Measurements from ENCODE around the gene KCNG4. TPM values are rescaled to one million over a fixed set of nuclear protein-coding genes. Genes with fewer than 3 reads are reported as not detected.
A peak's percentile ranks its signal among the peaks of the same experiment; 100 is the strongest.

Gene KCNG4
- total RNA-seq, 1 donor from 2014 or later = not detected

GRCh38 chr16:84215531-84215930 lies 24.3 kb downstream of the KCNG4 start:
- H3K4me3 Mint-ChIP-seq = no peak overlapping the region
- no peak overlapping the region for H3K4me2 ChIP-seq

DNA sequence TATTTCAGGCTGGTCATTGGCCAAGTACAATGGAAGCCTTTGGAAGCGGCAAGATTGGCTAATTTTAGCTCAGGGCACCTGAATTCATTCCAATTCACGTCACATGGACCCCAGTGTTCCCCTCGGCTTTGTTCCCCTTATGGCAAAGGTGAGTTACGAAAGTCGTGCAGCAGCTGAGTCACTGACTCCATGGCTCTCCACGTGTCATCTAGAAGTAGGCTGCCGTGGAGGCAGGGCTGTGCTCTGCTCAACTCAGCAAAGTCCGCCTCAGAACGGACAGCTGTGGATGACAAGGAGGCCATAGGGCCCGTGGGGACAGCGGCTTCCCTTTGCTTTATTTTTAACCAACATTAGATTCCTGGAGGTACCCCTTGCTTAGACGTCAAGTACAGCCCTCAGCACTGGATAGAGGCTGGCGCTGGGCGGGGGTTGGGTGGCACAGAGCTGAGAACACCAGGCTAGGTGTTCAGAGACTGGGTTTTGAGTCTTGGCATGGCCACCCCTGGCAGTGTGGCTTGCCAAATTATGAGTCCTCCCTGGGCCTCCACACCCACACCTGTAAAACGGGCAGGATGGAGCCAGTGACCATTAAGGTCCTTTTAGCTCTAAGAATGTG lies 25.3 kb downstream of the KCNG4 start:
- peaks cover 4% of the 10 kb centered on the region for H3F3A ChIP-seq (ENCODE audit: low read depth)
- H3K4me1 ChIP-seq = peaks cover 10% of the 10 kb centered on the region
- Mint-ChIP-seq H3K36me3 (no peaks in the 10 kb centered on the region), H3K9me3 (no peaks in the 10 kb centered on the region), H3K27ac (no peak overlapping the region), H3K27me3 (ENCODE audit: insufficient read depth, low read depth) (peaks cover 10% of the 10 kb centered on the region), H3K4me3 (no peak overlapping the region), H3K4me1 (peaks cover 20% of the 10 kb centered on the region)
- H3K27ac ChIP-seq = no peak overlapping the region
- no peak overlapping the region for H2AFZ ChIP-seq (replicated peaks)
- H3K79me2 ChIP-seq (ENCODE audit: low read depth) = no peaks in the 10 kb centered on the region
- H4K20me1 ChIP-seq (ENCODE audit: low read depth) = no peaks in the 10 kb centered on the region
- H3K4me3 ChIP-seq = no peak overlapping the region
- no peak overlapping the region for H3K9ac ChIP-seq
- no peak for DNase-seq (ENCODE audit: low spot score)
- no peaks in the 10 kb centered on the region for H3K9me3 ChIP-seq (ENCODE audit: low read depth)
- TF ChIP-seq EZH2phosphoT487 (IDR thresholded peaks at IDR 0.05) (no peak), EZH2 (IDR thresholded peaks at IDR 0.05) (no peak)
- TF ChIP-seq, protein P1, sequence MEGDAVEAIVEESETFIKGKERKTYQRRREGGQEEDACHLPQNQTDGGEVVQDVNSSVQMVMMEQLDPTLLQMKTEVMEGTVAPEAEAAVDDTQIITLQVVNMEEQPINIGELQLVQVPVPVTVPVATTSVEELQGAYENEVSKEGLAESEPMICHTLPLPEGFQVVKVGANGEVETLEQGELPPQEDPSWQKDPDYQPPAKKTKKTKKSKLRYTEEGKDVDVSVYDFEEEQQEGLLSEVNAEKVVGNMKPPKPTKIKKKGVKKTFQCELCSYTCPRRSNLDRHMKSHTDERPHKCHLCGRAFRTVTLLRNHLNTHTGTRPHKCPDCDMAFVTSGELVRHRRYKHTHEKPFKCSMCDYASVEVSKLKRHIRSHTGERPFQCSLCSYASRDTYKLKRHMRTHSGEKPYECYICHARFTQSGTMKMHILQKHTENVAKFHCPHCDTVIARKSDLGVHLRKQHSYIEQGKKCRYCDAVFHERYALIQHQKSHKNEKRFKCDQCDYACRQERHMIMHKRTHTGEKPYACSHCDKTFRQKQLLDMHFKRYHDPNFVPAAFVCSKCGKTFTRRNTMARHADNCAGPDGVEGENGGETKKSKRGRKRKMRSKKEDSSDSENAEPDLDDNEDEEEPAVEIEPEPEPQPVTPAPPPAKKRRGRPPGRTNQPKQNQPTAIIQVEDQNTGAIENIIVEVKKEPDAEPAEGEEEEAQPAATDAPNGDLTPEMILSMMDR (IDR thresholded peaks at IDR 0.05) = no peak
- H3K27me3 ChIP-seq = no peaks in the 10 kb centered on the region
- H3K4me2 ChIP-seq = no peak overlapping the region
- H3K36me3 ChIP-seq = no peaks in the 10 kb centered on the region

More at GRCh38 chr16:84215531-84215930, 24.3 kb downstream of the KCNG4 start:
- H3K9me3 Mint-ChIP-seq = no peaks in the 10 kb centered on the region
- Histone ChIP-seq H3K9ac (no peak overlapping the region), H3K27ac (no peak overlapping the region), H4K20me1 (ENCODE audit: low read depth) (no peaks in the 10 kb centered on the region), H3K79me2 (ENCODE audit: low read depth) (no peaks in the 10 kb centered on the region), H3K4me1 (peaks cover 10% of the 10 kb centered on the region), H3K4me3 (no peak overlapping the region), H3K36me3 (no peaks in the 10 kb centered on the region), H3K9me3 (ENCODE audit: low read depth) (no peaks in the 10 kb centered on the region), H2AFZ (replicated peaks) (no peak overlapping the region), H3F3A (ENCODE audit: low read depth) (peaks cover 4% of the 10 kb centered on the region), H3K27me3 (no peaks in the 10 kb centered on the region)
- peaks cover 14% of the 10 kb centered on the region for H3K27me3 Mint-ChIP-seq (ENCODE audit: insufficient read depth, low read depth)
- no peaks in the 10 kb centered on the region for H3K36me3 Mint-ChIP-seq
- no peak for DNase-seq (ENCODE audit: low spot score)
- TF ChIP-seq EZH2phosphoT487 (IDR thresholded peaks at IDR 0.05) = no peak
- TF ChIP-seq, protein P1 (IDR thresholded peaks at IDR 0.05) = no peak
- TF ChIP-seq EZH2 (IDR thresholded peaks at IDR 0.05) = no peak
- H3K27ac Mint-ChIP-seq = peak overlapping the region; percentile 80
- H3K4me1 Mint-ChIP-seq = peaks cover 20% of the 10 kb centered on the region

DNA sequence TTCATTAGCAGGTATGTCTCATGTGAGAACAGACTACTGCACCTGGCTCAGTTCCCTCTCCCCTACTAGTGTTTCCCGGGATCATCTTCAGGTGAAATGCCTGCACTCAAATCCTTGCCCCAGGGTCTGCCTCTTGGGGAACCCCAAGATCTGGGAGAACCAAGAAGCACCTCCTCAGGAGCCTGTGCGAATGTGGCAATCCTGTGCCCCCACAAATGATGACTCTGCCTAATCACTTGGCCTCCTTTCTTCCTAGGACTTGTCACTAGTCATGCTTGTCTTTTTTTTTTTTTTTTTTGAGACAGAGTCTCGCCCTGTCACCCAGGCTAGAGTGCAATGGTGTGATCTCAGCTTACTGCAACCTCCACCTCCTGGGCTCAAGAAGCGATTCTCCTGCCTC lies 27.2 kb downstream of the KCNG4 start:
- Histone ChIP-seq H3K4me3 (no peak overlapping the region), H2AFZ (replicated peaks) (no peak overlapping the region), H3K27me3 (no peaks in the 10 kb centered on the region), H3K36me3 (no peaks in the 10 kb centered on the region), H3K4me1 (peaks cover 8% of the 10 kb centered on the region), H3K9ac (no peak overlapping the region), H3K27ac (no peak overlapping the region), H3K79me2 (ENCODE audit: low read depth) (no peaks in the 10 kb centered on the region), H3K4me2 (no peak overlapping the region), H3K9me3 (ENCODE audit: low read depth) (no peaks in the 10 kb centered on the region), H4K20me1 (ENCODE audit: low read depth) (no peaks in the 10 kb centered on the region), H3F3A (ENCODE audit: low read depth) (no peaks in the 10 kb centered on the region)
- DNase-seq (ENCODE audit: low spot score) = no peak
- Mint-ChIP-seq H3K4me1 (peaks cover 10% of the 10 kb centered on the region), H3K36me3 (no peaks in the 10 kb centered on the region), H3K27ac (no peak overlapping the region), H3K4me3 (no peak overlapping the region), H3K9me3 (no peaks in the 10 kb centered on the region), H3K27me3 (ENCODE audit: insufficient read depth, low read depth) (peaks cover 7% of the 10 kb centered on the region)
- TF ChIP-seq EZH2phosphoT487 (IDR thresholded peaks at IDR 0.05) = no peak
- TF ChIP-seq, protein P1 (IDR thresholded peaks at IDR 0.05) = no peak
- no peak for TF ChIP-seq EZH2 (IDR thresholded peaks at IDR 0.05)

Measured in neural progenitor cell (in vitro differentiated cells).